CD4-positive, alpha-beta memory T cell (primary cell): ENCODE data around the gene LRRFIP2. TPM values are rescaled to one million over a fixed set of nuclear protein-coding genes. Genes with fewer than 3 reads are reported as not detected.
A peak's percentile ranks its signal among the peaks of the same experiment; 100 is the strongest.
"Not testable (repeated sequence)": the region's sequence is repeated elsewhere in the genome, so short reads cannot be mapped to it uniquely, and the experiment has no call there.

Source experiments
- CTCF ChIA-PET: fragments of 350-600 bp; sonication (Branson Sonifier 250); formaldehyde crosslinking; loops from one replicate; lab custom pipeline; 2021; ENCODE audit warnings: inconsistent platforms; ENCODE audit not compliant: partially characterized antibody; lab: Charles Lee
- POLR2A ChIA-PET: fragments of 350-600 bp; sonication (Branson Sonifier 250); formaldehyde crosslinking; loops from one replicate; lab custom pipeline; 2021; ENCODE audit not compliant: partially characterized antibody; lab: Charles Lee
- DNase-seq, 5 donors: peaks; one replicate each; pipeline versions ENCODE4 v3.0.0 to v3.0.0-alpha.2; 2020 to 2022; ENCODE audit warnings: mixed read lengths in 1 of 5
- H3K27ac ChIP-seq: one replicate; pipeline ENCODE4 v1.7.0; 2013; ENCODE audit warnings: low read depth, low read length
- H3K27me3 ChIP-seq: 2 replicates; pipeline ENCODE4 v1.7.0; 2013; ENCODE audit warnings: mild to moderate bottlenecking, low read length, moderate library complexity; ENCODE audit not compliant: insufficient read depth
- H3K36me3 ChIP-seq: 2 replicates; pipeline ENCODE4 v1.7.0; 2013; ENCODE audit warnings: mild to moderate bottlenecking, low read length, moderate library complexity; ENCODE audit not compliant: insufficient read depth
- H3K4me1 ChIP-seq: 2 replicates; pipeline ENCODE4 v1.7.0; 2013; ENCODE audit warnings: mild to moderate bottlenecking, low read length, moderate library complexity; ENCODE audit not compliant: insufficient read depth
- H3K4me3 ChIP-seq, 2 donors: one replicate each; pipeline ENCODE4 v1.7.0; 2013; ENCODE audit warnings: low read length in 2 of 2, mild to moderate bottlenecking in 1 of 2
- H3K9me3 ChIP-seq, 2 donors: one replicate each; pipeline ENCODE4 v1.7.0; 2013; ENCODE audit warnings: low read length in 2 of 2, control low read depth in 1 of 2; ENCODE audit not compliant: control insufficient read depth in 1 of 2
- H3K27ac Mint-ChIP-seq, 7 donors: one replicate each; pipeline ENCODE4 v1.8.0; 2020 to 2021; ENCODE audit warnings: mixed read lengths in 7 of 7, mild to moderate bottlenecking in 6 of 7, inconsistent platforms in 3 of 7, moderate library complexity in 3 of 7
- H3K27me3 Mint-ChIP-seq, 2 donors: one replicate each; pipeline ENCODE4 v1.8.0; 2020 to 2021; ENCODE audit warnings: mixed read lengths in 2 of 2
- H3K36me3 Mint-ChIP-seq, 2 donors: one replicate each; pipeline ENCODE4 v1.8.0; 2020 to 2021; ENCODE audit warnings: mixed read lengths in 2 of 2, inconsistent platforms in 1 of 2, mild to moderate bottlenecking in 1 of 2
- H3K4me1 Mint-ChIP-seq, 4 donors: one replicate each; pipeline ENCODE4 v1.8.0; 2020 to 2021; ENCODE audit warnings: mixed read lengths in 4 of 4, mild to moderate bottlenecking in 1 of 4
- H3K4me3 Mint-ChIP-seq, 8 donors: one replicate each; pipeline ENCODE4 v1.8.0; 2020 to 2021; ENCODE audit warnings: mixed read lengths in 8 of 8, mild to moderate bottlenecking in 7 of 8, moderate library complexity in 6 of 8, inconsistent platforms in 3 of 8
- H3K9me3 Mint-ChIP-seq, 8 donors: one replicate each; pipeline ENCODE4 v1.8.0; 2020 to 2021; ENCODE audit warnings: mixed read lengths in 8 of 8, mild to moderate bottlenecking in 5 of 8, inconsistent platforms in 3 of 8, moderate library complexity in 1 of 8
- intact Hi-C: fragments of 100-400 bp; cut with micrococcal nuclease; formaldehyde crosslinking; loops from one replicate; pipeline ENCODE4 v1.15.1; 2023
- polyA plus RNA-seq, 2 donors: library from polyadenylated mRNA; unstranded; fragments of 300-500 nt; fragmentation: Illumina TruSeq; gene quantifications; one replicate each; pipeline ENCODE4 v1.2.3, GENCODE V29; 2021
- total RNA-seq, 2 experiments: library from RNA; stranded (reverse); gene quantifications; one replicate each; pipeline ENCODE4 v1.2.3, GENCODE V29; 2021

LRRFIP2 gene
- total and polyA plus RNA-seq, 4 experiments from 2014 or later, result 8.2 to 29.6 (median 22.0) TPM

- Histone ChIP-seq H3K27ac (no peak overlapping the region), H3K27me3 (no peaks in the 10 kb centered on the region), H3K4me3 (no peak overlapping the region), H3K4me1 (no peaks in the 10 kb centered on the region), H3K9me3 (no peaks in the 10 kb centered on the region), H3K36me3 (peaks cover 17% of the 10 kb centered on the region)
- Mint-ChIP-seq H3K9me3 (no peaks in the 10 kb centered on the region), H3K4me3 (no peak overlapping the region), H3K27ac (peak overlapping the region in 1 of 7 donors; percentile 49), H3K36me3 (peaks cover 40 to 74% of the 10 kb centered on the region in 2 donors), H3K4me1 (peaks cover 0 to 8% (median 2%) of the 10 kb centered on the region in 4 donors), H3K27me3 (no peaks in the 10 kb centered on the region)
- CTCF ChIA-PET, result interaction anchor here (1.1 kb wide), 1 partner anchor 155 kb away, joined by 3 read pairs; no protein-coding TSS in a partner anchor
- no peak for DNase-seq
- POLR2A ChIA-PET, result no interaction called here
- intact Hi-C loops, result no loop called here
Observed at GRCh38 chr3:37058117-37058516, 116.3 kb downstream of the LRRFIP2 start.

GRCh38 chr3:37056826-37057225 is 117.6 kb downstream of the LRRFIP2 start:
- Histone ChIP-seq H3K4me1 (no peaks in the 10 kb centered on the region), H3K9me3 (no peaks in the 10 kb centered on the region), H3K27ac (no peak overlapping the region), H3K36me3 (peaks cover 23% of the 10 kb centered on the region), H3K4me3 (no peak overlapping the region), H3K27me3 (no peaks in the 10 kb centered on the region)
- peaks cover 0 to 6% (median 2%) of the 10 kb centered on the region in 4 donors for H3K4me1 Mint-ChIP-seq
- H3K9me3 Mint-ChIP-seq, result no peaks in the 10 kb centered on the region
- peak overlapping the region in 6 of 7 donors; percentile 18 to 82 (median 52) for H3K27ac Mint-ChIP-seq
- no peak for DNase-seq
- intact Hi-C loops, result no loop called here
- no peak overlapping the region for H3K4me3 Mint-ChIP-seq
- ChIA-PET POLR2A (no interaction called here), CTCF (interaction anchor here (1.1 kb wide), 1 partner anchor 157 kb away, joined by 3 read pairs; no protein-coding TSS in a partner anchor)
- H3K36me3 Mint-ChIP-seq, result peaks cover 38 to 72% of the 10 kb centered on the region in 2 donors
- H3K27me3 Mint-ChIP-seq, result no peaks in the 10 kb centered on the region

GRCh38 chr3:37055077-37055476 is 119.3 kb downstream of the LRRFIP2 start:
- H3K9me3 Mint-ChIP-seq, H3K4me3 ChIP-seq, H3K4me3 Mint-ChIP-seq, H3K9me3 ChIP-seq, H3K27me3 Mint-ChIP-seq, DNase-seq, H3K27ac ChIP-seq, H3K4me1 ChIP-seq, H3K4me1 Mint-ChIP-seq, H3K27me3 ChIP-seq, intact Hi-C loops: not testable (repeated sequence)
- CTCF ChIA-PET, result interaction anchor here (1.3 kb wide), 1 partner anchor 96 kb away, joined by 3 read pairs; no protein-coding TSS in a partner anchor
- Mint-ChIP-seq H3K27ac (peak overlapping the region in 1 of 7 donors; percentile 58), H3K36me3 (peaks cover 32 to 73% of the 10 kb centered on the region in 2 donors)
- peaks cover 35% of the 10 kb centered on the region for H3K36me3 ChIP-seq
- POLR2A ChIA-PET, result interaction anchor here (1.3 kb wide), 1 partner anchor 10 kb away, joined by 3 read pairs; no protein-coding TSS in a partner anchor

- no peaks in the 10 kb centered on the region for H3K9me3 ChIP-seq
- DNase-seq, result no peak
- POLR2A ChIA-PET, result interaction anchor here (1.3 kb wide), 1 partner anchor 10 kb away, joined by 3 read pairs; no protein-coding TSS in a partner anchor
Observed at GRCh38 chr3:37054370-37054769, 120.0 kb downstream of the LRRFIP2 start.

GRCh38 chr3:37053753-37054152 is 120.6 kb downstream of the LRRFIP2 start:
- POLR2A ChIA-PET, result no interaction called here
- no peaks in the 10 kb centered on the region for H3K4me1 ChIP-seq
- intact Hi-C loops, result no loop called here
- Mint-ChIP-seq H3K4me3 (no peak overlapping the region), H3K4me1 (peaks cover 0 to 4% (median under 1%) of the 10 kb centered on the region in 4 donors), H3K27ac (peak overlapping the region in 3 of 7 donors; percentile 7 to 58 (median 58)), H3K9me3 (no peaks in the 10 kb centered on the region), H3K27me3 (no peaks in the 10 kb centered on the region), H3K36me3 (peaks cover 39 to 81% of the 10 kb centered on the region in 2 donors)
- no peaks in the 10 kb centered on the region for H3K27me3 ChIP-seq
- CTCF ChIA-PET, result no interaction called here
- no peak overlapping the region for H3K27ac ChIP-seq
- H3K36me3 ChIP-seq, result peaks cover 46% of the 10 kb centered on the region
- no peaks in the 10 kb centered on the region for H3K9me3 ChIP-seq
- H3K4me3 ChIP-seq, result no peak overlapping the region
- no peak for DNase-seq

More at GRCh38 chr3:37054370-37054769, 120.0 kb downstream of the LRRFIP2 start:
- H3K4me1 Mint-ChIP-seq, result peaks cover 0 to 4% (median under 1%) of the 10 kb centered on the region in 4 donors
- peaks cover 35 to 76% of the 10 kb centered on the region in 2 donors for H3K36me3 Mint-ChIP-seq
- CTCF ChIA-PET, result interaction anchor here (1.3 kb wide), 1 partner anchor 96 kb away, joined by 3 read pairs; no protein-coding TSS in a partner anchor
- H3K27me3 Mint-ChIP-seq, result no peaks in the 10 kb centered on the region
- no peaks in the 10 kb centered on the region for H3K4me1 ChIP-seq
- no peak overlapping the region for H3K4me3 Mint-ChIP-seq
- H3K27me3 ChIP-seq, result no peaks in the 10 kb centered on the region
- no peak overlapping the region for H3K27ac ChIP-seq
- peak overlapping the region in 4 of 7 donors; percentile 32 to 66 (median 58) for H3K27ac Mint-ChIP-seq
- H3K36me3 ChIP-seq, result peaks cover 41% of the 10 kb centered on the region
- H3K9me3 Mint-ChIP-seq, result no peaks in the 10 kb centered on the region
- H3K4me3 ChIP-seq, result no peak overlapping the region
- intact Hi-C loops, result no loop called here

GRCh38 chr3:37053337-37053736 is 121.0 kb downstream of the LRRFIP2 start:
- no peaks in the 10 kb centered on the region for H3K4me1 ChIP-seq
- CTCF ChIA-PET, result no interaction called here
- peaks cover 50% of the 10 kb centered on the region for H3K36me3 ChIP-seq
- Mint-ChIP-seq H3K36me3 (peaks cover 41 to 81% of the 10 kb centered on the region in 2 donors), H3K27ac (peak overlapping the region in 3 of 7 donors; percentile 7 to 42 (median 40)), H3K9me3 (no peaks in the 10 kb centered on the region), H3K27me3 (no peaks in the 10 kb centered on the region), H3K4me1 (peaks cover 0 to 4% (median under 1%) of the 10 kb centered on the region in 4 donors), H3K4me3 (no peak overlapping the region)
- intact Hi-C loops, result no loop called here
- no peak overlapping the region for H3K27ac ChIP-seq
- no peak overlapping the region for H3K4me3 ChIP-seq
- no peak for DNase-seq
- H3K9me3 ChIP-seq, result no peaks in the 10 kb centered on the region
- POLR2A ChIA-PET, result no interaction called here
- H3K27me3 ChIP-seq, result no peaks in the 10 kb centered on the region

- no peaks in the 10 kb centered on the region for H3K27me3 Mint-ChIP-seq
- H3K4me3 Mint-ChIP-seq, result no peak overlapping the region
- Histone ChIP-seq H3K4me1 (no peaks in the 10 kb centered on the region), H3K27me3 (no peaks in the 10 kb centered on the region), H3K4me3 (no peak overlapping the region), H3K27ac (no peak overlapping the region), H3K36me3 (peaks cover 50% of the 10 kb centered on the region), H3K9me3 (no peaks in the 10 kb centered on the region)
- CTCF ChIA-PET, result no interaction called here
- H3K27ac Mint-ChIP-seq, result peak overlapping the region in 2 of 7 donors; percentile 65 to 70
- POLR2A ChIA-PET, result no interaction called here
- H3K36me3 Mint-ChIP-seq, result peaks cover 46 to 82% of the 10 kb centered on the region in 2 donors
- no peak for DNase-seq
- intact Hi-C loops, result no loop called here
- no peaks in the 10 kb centered on the region for H3K9me3 Mint-ChIP-seq
- peaks cover 0 to 4% (median under 1%) of the 10 kb centered on the region in 4 donors for H3K4me1 Mint-ChIP-seq
Observed at GRCh38 chr3:37052860-37053259, 121.5 kb downstream of the LRRFIP2 start.
